ENCODE results near the gene SLC7A7.
"Not testable (repeated sequence)": the region's sequence is repeated elsewhere in the genome, so short reads cannot be mapped to it uniquely, and the experiment has no call there.

Gene SLC7A7

DNA sequence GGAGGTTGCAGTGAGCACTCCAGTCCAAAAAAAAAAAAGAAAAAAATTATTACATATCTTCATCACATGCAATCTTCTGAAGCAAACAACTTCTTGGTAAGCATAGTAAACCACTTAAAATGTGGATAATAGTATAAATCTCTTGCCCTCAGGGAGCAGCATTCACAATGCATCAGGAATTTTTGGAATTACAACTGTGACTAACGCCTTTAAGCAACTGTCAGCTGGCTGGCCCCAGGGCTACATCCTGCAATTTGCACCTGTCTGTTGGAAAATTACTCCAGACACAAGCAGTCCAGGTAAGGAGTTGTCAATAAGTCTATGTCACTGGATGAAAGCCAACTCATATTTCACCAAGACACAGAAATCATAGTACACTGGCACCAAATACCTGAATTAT lies 5.5 kb upstream of the SLC7A7 start:
- no peak for DNase-seq

DNA sequence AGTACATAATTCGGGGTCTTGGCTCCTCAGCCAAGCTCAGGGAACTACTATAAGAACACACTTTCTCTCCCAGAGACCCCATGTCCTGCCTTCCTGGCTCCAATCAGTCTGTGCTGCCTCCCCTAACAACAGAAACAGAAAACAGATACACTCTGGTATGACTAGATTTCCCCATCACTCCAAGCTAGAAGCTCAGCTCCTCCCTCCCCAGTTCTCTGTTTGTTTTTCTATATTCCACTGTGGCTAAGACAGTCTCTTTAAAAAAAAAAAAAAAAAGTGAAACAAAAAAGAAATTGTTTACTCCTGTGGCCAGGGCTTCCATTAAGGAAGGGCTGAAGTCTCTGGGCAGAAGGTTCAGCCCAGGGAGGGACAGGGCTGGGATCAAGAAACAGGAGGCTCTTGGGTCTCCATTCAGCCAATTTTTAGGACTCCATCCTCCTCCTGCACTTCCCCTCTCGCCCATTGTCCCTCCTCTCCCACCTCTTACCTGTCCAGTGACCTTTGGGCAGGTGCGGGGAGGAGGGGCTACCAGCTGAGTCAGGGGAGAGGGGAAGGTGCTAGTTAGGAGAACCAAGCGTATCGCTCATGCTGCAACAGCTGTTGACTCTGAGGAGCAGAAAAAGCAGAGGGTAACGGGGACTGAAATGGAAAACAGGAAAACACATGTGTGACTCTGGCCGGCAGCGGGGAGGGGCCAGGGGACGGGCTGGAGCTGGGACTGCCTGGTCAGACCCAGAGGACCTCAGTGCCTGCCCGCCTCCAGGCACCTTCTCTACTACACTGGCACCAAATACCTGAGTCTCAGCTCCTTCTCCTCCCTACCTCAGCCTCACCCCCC lies 4.1 kb upstream of the SLC7A7 start:
- DNase-seq = peak; percentile 36

DNA sequence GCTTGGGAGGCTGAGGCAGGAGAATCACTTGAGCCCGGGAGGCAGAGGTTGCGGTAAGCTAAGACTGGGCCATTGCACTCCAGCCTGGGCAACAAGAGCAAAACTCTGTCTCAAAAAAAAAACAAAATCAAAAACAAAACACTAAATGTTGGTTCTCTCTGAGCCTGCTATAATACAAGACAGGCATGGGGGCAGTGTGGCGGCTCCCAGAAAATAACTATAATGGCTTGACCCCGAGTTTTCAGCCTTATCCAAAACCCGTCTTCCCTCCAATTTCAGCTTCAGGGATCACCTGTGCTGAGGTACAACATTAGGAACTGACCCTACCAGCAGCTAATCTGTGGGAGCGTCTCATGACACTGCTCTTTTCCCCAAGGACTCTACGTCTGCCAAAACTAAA lies 862 bp downstream of the SLC7A7 start:
- no peak for DNase-seq

DNA sequence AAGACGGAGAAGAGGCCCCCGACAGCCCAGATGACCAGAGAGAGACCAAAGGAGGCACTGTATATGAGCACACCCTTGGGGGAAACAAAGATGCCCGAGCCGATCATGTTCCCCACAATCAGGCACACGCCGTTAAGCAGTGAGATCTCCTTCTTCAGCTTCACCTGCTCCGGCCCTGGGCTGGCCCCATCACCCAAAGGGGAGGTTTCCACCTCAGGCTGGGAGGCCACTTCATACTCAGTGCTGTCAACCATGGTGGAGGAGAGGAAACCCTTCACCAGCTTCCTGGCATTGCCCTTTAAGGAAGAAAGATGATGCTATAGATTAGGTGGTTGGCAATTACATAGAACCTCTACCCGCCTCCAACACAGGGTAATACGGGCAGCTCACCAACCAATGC lies 2.1 kb downstream of the SLC7A7 start:
- DNase-seq = no peak

DNA sequence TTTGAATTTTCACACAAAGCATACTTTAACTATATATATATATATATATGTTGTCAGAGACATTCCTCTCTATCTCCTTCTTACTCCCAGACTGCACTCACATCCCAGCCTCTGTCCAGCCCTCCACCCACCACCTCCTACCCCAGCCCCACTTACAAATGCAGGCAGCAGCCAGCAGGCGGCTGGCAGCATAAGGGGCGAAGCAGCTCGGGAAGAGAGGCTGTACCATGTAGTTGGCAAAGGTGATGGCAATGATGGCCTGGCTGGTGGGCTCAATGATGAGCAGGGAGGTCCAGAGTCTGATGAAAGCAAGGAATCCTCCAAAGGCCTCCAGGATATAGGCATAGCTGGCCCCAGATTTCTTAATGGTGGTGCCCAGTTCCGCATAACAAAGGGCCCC lies 2.5 kb downstream of the SLC7A7 start:
- no peak for DNase-seq

DNA sequence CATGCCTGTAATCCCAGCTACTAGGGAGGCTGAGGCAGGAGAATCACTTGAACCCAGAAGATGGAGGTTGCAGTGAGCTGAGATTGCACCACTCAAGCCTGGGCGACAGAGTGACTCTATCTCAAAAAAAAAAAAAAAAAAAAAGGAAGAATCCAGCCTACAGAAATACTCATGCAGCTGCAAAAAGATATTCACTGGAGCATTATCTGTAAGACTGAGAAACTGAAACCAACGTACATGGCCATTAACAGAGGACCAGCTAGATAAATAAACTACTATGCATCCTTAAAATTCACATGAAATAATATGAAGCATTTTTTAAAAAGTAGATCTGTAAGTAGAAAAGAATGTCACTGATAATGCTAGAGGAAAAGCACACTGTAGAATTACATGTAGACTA lies 3.5 kb downstream of the SLC7A7 start:
- no peak for DNase-seq

DNA sequence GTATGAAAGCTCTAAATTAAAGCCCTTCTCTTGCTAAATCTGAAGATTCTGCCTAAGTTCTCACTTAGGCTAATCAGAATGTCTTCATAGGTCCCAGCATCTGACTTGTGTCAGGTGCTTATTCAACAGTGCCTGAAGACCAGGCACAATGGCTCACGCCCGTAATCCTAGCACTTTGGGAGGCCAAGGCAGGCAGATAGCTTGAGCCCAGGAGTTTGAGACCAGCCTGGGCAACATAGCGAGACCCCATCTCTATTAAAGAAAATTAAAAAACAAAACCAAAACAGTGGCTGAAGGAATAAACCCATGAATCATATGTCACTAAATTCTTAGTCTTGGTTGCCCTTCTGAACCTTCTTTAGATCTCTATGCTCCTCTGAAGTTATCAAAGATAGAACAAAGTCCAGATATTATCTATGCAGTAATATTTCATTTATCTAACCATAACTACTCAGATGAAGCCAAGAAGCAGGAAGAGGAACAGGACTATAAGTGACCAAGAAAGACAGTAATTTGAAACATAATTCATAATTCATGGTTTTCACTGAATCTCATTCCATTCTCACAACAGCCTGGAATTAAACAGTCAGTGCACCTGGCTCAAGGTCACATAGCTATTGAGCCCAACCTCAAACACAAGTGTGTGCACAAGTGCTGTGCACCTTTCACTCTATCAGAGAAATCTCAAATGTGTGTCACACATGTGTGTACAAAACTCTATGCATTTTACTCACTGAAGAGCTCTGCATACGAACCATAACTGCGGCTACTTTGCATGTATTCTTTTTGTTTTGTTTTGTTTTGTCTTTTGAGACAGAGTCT lies 6.6 kb downstream of the SLC7A7 start:
- no peak for DNase-seq

DNA sequence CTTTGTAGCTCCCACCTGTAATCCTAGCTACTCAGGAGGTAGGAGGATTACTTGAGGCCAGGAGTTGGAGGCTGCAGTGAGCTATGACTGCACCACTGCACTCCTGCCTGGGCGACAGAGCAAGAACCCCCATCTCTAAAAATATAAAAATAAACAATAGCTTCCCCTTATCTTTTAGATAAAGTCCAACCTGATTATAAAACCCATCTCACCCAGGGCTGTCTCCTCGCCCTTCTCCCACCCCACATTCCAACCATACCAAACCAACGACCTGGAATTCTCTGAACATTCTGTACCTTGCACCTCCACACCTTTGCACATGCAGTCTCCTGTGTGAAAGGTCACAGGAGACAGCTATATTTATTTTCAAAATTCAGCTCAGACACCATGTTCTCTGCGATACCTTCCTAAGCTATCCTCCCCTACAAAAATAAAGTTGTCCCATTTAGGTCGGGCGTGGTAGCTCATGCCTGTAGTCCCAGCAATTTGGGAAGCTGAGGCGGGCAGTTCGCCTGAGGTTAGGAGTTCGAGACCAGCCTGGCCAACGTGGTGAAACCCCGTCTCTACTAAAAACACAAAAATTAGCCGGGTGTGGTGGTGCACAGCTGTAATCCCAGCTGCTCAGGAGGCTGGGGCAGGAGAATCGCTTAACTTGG lies 7.7 kb downstream of the SLC7A7 start:
- no peak for DNase-seq

DNA sequence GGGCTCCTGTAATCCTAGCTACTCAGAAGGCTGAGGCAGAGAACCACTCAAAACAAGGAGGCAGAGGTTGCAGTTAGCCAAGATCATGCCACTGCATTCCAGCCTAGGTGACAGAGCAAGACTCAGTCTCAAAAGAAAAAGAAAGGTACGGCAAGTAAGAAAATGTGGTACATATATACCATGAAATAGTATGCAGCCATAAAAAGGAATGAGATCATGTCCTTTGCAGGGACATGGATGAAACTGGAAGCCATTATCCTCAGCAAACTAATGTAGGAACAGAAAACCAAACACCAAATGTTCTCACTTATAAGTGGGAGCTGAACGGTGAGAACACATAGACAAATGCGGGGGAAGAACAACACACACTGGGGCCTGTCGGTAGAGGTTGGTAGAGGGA lies 10.0 kb downstream of the SLC7A7 start:
- DNase-seq = not testable (repeated sequence)

DNA sequence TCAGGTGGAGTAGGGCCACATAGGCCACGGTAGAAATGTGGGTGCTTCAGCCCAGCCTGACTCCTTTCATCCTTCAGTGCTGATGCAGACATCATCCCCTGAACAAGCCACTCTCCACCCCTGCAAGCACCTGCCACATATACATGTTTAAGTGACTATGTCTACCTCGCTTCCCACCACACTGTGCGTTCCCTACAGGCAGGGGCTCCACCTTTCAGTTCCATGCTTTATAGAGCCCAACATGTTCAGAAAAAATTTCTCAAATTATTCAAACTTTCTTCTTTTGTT lies 11.6 kb downstream of the SLC7A7 start:
- DNase-seq = no peak

DNA sequence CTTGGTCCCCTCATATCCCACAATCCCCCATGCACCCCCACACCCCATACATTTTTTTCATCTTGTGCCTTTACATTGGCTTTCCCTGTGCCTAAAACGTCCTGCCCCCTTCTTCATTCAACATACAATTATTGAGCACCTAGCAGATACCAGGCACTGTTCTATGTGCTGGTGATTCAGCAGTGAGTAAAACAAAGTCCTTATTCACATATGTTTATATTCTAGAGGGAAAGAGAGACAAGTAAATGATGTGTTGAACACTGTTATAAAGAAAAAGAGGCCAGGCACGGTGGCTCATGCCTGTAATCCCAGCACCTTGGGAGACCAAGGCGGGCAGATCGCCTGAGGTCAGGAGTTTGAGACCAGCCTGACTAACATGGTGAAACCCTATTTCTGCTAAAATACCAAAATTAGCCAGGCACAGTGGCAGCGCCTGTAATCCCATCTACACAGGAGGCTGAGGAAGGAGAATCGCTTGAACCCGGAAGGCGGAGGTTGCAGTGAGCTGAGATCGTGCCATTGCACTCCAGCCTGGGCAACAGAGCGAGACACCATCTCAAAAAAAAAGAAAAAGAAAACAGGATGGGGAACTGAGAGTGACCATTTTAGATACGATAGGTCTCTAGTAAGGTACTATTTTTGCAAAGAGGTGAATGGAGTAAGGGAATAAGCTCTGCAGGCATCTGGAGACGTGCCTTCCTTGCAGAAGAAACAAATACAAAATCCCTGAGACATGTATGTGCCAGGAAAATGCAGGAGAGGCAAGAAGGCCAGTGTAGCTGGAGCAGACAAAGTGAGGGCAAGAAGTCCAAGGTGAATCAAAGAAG lies 12.2 kb downstream of the SLC7A7 start:
- no peak for DNase-seq

DNA sequence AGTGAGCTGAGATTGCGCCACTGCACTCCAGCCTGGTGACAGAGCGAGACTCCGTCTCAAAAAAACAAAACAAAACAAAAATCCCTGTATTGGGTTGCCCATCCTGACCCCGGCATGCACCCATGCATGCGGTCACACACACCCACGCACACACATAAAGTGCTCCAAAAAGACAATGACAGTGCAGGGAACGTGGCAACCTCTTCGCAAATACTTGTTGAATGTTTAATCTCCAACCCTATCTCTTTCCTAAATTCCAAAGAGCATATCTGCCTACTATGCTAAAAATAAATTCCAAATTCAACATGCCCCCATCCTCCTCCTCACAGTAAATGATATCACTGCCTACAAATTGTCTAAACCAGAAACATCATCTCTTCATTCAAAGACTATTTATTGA lies 13.5 kb downstream of the SLC7A7 start:
- DNase-seq = no peak

DNA sequence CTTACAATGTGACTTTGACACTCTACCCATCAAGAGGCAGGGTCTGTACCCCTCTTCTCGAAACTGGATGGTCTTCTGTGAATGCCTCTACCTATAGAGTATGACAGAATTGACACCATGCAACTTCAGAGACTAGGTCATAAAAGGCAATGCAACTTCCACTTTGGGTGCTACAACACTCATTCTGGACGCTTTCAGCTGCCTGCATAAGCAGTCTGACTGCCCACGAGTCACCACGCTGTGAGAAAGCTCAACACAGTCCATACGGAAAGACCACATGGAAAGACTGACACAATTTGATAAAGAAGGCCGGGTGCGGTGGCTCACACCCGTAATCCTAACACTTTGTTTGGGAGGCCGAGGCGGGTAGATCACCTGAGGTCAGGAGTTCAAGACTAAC lies 14.9 kb downstream of the SLC7A7 start:
- no peak for DNase-seq

DNA sequence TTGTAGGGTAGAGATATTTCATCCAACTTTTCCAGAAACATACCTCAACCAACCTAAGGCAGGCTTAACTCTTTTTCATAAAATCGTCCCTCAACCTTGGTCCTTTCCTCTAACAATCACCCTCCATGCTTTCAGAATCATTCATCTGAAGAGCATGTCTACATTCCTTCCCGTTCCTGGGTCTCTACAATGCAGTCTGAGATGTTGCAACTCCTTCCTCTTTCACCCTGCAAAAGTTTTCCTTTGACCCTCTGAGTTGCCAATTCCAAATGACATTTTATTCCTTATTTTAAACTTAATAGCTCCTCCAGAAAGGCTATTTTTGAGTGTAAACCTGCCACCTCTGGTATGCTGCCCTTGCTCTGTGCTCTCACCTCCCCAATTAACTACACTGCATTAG lies 16.7 kb downstream of the SLC7A7 start:
- no peak for DNase-seq

DNA sequence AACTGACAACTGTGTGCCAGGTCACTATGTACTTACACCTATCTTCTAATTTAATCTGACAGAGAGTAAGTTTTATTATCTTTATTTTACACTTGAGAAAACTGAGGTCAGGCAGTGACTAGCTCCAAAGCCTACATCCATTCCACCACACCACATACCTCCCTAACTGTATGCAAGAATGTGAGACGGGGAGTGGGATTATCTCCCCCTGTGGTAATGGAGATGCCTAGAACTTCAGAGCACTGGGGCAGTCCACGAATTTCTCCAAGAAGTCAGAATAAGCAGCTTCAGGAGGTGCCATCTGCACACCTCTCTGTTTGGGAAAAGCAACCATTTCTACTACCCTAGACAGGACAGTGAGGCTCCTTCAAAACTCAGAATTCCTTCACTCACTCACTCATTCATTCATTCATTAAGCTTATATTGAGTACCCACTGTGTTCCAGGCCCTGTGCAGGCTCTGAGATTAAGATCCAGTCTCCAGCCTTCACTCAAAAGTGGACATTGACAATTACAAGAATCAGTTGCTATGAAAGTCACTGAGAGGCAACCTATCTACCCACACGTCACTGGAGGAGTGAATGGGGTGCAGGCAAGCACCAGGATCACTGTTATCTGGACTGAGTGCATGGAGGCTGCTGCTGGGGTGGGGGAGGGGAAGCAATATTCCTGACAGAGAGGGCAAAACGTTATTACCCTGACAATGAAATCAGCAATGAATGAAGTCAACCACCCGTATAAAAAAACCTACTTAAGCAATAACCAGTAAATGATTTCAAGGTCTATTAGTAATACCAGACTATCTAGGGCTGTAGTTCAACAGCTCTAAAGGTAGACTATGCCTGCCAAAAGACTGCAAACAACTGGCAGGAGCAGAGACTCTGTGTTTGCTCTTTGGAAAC lies 18.0 kb downstream of the SLC7A7 start:
- DNase-seq = no peak

DNA sequence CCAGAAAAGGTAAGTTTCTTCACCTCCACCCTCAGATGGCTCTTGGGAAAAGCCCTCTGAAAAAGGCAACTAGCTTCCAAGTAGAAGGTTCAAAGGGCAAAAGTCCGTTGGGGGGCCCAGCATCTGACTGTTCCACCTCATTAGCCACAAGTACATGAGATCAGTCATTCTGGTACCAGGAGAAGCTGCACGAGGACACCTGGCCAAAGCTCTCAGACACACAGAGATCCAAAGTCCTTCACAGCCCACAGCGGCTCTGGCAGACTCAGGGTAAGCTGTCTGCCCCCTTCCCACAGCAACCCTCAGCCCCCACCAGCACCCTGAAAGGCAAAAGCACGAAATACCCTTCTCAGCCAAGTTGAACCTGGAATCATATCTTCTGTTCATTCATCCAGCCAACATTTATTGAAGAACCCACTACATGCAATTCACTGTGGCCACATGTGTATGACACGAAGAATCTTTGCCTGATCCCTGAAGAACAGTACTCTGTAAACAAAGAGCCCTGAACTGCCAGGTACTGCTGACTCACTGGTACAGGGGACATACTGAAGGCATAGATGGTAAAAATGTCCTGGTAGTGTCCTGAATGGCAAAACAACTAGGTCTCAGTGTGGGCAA lies 19.0 kb downstream of the SLC7A7 start:
- DNase-seq = no peak

DNA sequence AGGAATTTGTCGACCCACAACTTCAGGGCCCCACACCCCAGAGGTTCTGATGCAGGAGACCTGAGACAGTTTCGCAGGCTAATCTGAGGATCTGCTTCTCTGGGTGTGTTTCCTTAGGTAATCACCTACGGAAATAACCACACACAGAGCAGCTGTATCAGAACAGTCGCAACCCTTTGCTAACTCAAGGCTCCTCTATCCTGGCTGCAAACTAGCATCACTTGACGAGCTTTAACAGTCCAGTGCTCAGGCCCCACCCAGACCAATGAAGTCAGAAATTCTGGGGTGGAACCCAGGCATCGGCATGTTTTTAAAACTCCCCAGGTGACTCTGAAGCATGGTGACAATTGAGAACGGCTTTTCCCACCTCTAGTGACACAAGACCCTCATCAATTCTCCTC lies 20.7 kb downstream of the SLC7A7 start:
- no peak for DNase-seq

DNA sequence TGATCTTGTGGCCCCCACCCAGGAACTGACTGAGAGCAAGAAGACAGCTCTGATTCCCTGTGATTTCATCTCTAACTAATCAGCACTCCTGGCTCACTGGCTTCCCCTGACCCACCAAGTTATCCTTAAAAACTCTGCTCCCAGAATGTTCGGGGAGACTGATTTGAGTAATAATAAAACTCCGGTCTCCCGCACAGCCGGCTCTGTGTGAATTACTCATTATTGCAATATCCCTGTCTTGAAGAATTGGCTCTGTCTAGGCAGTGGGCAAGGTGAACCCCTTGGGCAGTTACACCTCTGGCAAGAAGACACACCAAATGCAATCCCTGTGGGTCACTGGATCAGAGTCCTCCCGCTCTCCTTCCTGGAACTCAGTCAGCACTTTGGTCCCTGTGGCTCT lies 21.3 kb downstream of the SLC7A7 start:
- DNase-seq = no peak

DNA sequence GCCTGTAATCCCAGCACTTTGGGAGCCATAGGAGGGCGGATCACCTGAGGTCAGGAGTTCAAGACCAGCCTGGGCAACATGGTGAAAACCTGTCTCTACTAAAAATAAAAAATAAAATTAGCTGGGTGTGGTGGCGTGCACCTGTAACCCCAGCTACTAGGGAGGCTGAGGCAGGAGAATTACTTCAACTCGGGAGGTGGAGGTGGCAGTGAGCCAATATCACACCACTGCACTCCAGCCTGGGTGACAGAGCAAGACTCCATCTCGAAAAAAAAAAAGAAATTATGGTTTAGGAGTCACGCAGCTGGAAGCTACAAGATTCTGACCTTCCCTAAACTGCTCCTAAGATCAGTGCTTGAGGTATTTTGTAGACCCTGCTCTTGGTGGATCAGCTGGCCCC lies 21.7 kb downstream of the SLC7A7 start:
- not testable (repeated sequence) for DNase-seq

DNA sequence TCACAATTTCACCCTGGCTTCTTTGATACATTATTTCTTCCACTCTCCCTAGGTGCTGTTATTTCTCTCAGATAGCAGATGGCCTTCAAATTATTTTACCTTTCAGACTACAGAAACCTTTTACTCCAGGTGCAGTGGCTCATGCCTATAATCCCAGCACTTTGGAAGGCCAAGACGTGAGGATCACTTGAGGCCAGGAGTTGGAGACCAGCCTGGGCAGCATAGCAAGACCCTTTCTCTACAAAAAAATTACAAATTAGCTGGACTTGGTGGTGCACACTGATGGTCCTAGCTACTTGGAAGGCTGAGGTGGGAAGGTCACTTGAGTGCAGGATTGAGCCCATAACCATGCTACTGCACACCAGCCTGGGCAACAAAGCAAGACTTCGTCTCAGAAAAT lies 23.1 kb downstream of the SLC7A7 start:
- no peak for DNase-seq

DNA sequence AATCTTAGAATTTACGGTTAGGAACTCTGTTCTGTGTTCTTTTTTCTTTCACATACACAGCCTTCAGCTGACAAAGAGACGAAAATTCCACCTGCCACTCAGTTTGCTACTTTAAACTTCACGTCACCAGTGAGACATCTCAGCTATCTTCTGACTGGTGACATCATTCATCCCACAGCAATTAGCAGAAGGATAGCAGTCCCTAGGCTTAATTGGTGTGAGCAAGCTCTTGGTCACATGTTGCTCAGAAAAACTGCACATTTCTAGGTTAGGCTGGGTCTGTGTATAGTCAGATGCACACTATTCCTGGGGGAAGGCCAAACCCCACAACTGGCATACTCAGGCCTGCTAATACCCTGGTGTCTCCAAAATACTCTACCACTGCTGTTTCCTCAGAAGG lies 23.9 kb downstream of the SLC7A7 start:
- no peak for DNase-seq

DNA sequence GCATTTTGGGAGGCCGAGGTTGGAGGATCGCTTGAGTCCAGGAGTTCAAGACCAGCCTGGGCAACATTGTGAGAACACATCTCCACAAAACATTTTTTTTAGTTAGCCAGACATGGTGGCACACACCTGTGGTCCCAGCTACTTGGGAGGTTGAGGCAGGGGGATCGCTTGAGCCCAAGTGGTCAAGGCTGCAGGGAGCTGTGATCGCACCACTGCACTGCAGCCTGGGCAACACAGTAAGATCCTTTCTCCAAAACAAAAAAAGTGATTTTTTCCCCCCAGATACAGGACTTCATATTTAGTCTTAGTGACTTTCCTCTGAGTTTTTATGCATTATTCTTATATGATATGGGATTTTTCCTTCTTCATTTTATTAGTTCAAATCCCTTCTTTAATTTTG lies 28.6 kb downstream of the SLC7A7 start:
- no peak for DNase-seq
